ENCODE results near the gene AKAP6. TPM values are rescaled to one million over a fixed set of nuclear protein-coding genes. Genes with fewer than 3 reads are reported as not detected.

The AKAP6 gene
- total and polyA plus RNA-seq, 4 donors: 0.42 to 3.2 (median 1.7) TPM

- WGBS: 90% methylated on average over 1 of the region's 1 CpG
- no peak for DNase-seq (ENCODE audit: low spot score)
- Histone ChIP-seq H3K4me3 (ENCODE audit: low read depth in 1 of 3, low read length in 3 of 3) (no peak overlapping the region), H3K9me3 (ENCODE audit: control insufficient read depth in 4 of 4, low read length in 3 of 4) (no peaks in the 10 kb centered on the region), H3K36me3 (ENCODE audit: control insufficient read depth in 4 of 4, insufficient read depth in 3 of 4, low read depth in 1 of 4, low read length in 3 of 4) (no peaks in the 10 kb centered on the region), H3K27ac (ENCODE audit: low read depth in 1 of 2, low read length in 2 of 2) (no peak overlapping the region), H3K9ac (ENCODE audit: low read depth in 1 of 2, low read length in 2 of 2) (no peak overlapping the region), H3K27me3 (ENCODE audit: control insufficient read depth in 4 of 4, insufficient read depth in 4 of 4, low read length in 3 of 4) (no peaks in the 10 kb centered on the region), H3K4me1 (ENCODE audit: control insufficient read depth in 4 of 4, insufficient read depth in 4 of 4, low read length in 3 of 4) (no peaks in the 10 kb centered on the region)
- TF ChIP-seq FOXA1 (IDR thresholded peaks at IDR 0.05): no peak
- TF ChIP-seq EGR1 (IDR thresholded peaks at IDR 0.05; ENCODE audit: low read depth in 2 of 2): no peak
- no peak for TF ChIP-seq RXRA (IDR thresholded peaks at IDR 0.05)
- no peak for TF ChIP-seq FOXA2 (IDR thresholded peaks at IDR 0.05)
- TF ChIP-seq TAF1 (conservative IDR thresholded peaks at IDR 0.05): no peak
- no peak for TF ChIP-seq ZBTB33 (IDR thresholded peaks at IDR 0.05)
- TF ChIP-seq NR2F2 (IDR thresholded peaks at IDR 0.05): no peak
- no peak for TF ChIP-seq YY1 (IDR thresholded peaks at IDR 0.05)
- TF ChIP-seq SP1 (IDR thresholded peaks at IDR 0.05): no peak
- no peak for TF ChIP-seq RAD21 (IDR thresholded peaks at IDR 0.05)
- TF ChIP-seq GABPA (IDR thresholded peaks at IDR 0.05 in 1 of 2, conservative IDR thresholded peaks at IDR 0.05 in 1 of 2): no peak
- no peak for TF ChIP-seq ATF3 (IDR thresholded peaks at IDR 0.05)
- no peak for TF ChIP-seq HNF4G (IDR thresholded peaks at IDR 0.05)
- TF ChIP-seq, protein P1, sequence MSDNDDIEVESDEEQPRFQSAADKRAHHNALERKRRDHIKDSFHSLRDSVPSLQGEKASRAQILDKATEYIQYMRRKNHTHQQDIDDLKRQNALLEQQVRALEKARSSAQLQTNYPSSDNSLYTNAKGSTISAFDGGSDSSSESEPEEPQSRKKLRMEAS (IDR thresholded peaks at IDR 0.05): no peak
- TF ChIP-seq JUND (IDR thresholded peaks at IDR 0.05): no peak
- TF ChIP-seq, protein P2, sequence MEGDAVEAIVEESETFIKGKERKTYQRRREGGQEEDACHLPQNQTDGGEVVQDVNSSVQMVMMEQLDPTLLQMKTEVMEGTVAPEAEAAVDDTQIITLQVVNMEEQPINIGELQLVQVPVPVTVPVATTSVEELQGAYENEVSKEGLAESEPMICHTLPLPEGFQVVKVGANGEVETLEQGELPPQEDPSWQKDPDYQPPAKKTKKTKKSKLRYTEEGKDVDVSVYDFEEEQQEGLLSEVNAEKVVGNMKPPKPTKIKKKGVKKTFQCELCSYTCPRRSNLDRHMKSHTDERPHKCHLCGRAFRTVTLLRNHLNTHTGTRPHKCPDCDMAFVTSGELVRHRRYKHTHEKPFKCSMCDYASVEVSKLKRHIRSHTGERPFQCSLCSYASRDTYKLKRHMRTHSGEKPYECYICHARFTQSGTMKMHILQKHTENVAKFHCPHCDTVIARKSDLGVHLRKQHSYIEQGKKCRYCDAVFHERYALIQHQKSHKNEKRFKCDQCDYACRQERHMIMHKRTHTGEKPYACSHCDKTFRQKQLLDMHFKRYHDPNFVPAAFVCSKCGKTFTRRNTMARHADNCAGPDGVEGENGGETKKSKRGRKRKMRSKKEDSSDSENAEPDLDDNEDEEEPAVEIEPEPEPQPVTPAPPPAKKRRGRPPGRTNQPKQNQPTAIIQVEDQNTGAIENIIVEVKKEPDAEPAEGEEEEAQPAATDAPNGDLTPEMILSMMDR (IDR thresholded peaks at IDR 0.05; ENCODE audit: low read depth, low read length, missing input control): no peak
- TF ChIP-seq HNF4A (conservative IDR thresholded peaks at IDR 0.05): no peak
These were observed 50.3 kb downstream of the AKAP6 start for GRCh38 chr14:32379447-32379846.

DNA sequence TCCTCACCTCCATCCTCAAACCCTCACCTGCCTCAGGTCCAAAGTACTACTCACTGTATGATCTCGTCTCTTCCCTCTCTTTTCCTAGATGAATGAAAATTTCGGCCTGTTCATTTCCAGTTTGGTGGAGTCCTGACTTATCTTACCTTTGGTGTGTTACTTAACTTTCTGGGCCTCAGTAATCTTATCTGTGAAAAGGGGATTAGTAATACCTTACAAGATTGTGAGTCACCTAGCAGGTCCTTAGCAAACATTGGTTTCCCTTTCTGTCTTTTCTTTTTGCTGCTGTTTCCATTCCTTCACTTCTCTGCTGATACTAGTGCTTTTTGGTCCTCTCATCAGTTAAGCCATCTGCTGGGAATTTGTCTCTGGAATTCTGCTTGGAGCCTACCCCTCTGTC, 52.8 kb downstream of the AKAP6 start:
- no peaks in the 10 kb centered on the region for H3K9me3 ChIP-seq (ENCODE audit: control insufficient read depth in 4 of 4, low read length in 3 of 4)
- H3K27ac ChIP-seq (ENCODE audit: low read depth in 1 of 2, low read length in 2 of 2): no peak overlapping the region
- no peak overlapping the region for H3K9ac ChIP-seq (ENCODE audit: low read depth in 1 of 2, low read length in 2 of 2)
- DNase-seq (ENCODE audit: low spot score): no peak
- H3K27me3 ChIP-seq (ENCODE audit: control insufficient read depth in 4 of 4, insufficient read depth in 4 of 4, low read length in 3 of 4): no peaks in the 10 kb centered on the region
- WGBS: 89% methylated on average over 2 of the region's 2 CpGs
- no peaks in the 10 kb centered on the region for H3K4me1 ChIP-seq (ENCODE audit: control insufficient read depth in 4 of 4, insufficient read depth in 4 of 4, low read length in 3 of 4)
- H3K4me3 ChIP-seq (ENCODE audit: low read depth in 1 of 3, low read length in 3 of 3): no peak overlapping the region
- H3K36me3 ChIP-seq (ENCODE audit: control insufficient read depth in 4 of 4, insufficient read depth in 3 of 4, low read depth in 1 of 4, low read length in 3 of 4): no peaks in the 10 kb centered on the region
- TF ChIP-seq, protein P2 (IDR thresholded peaks at IDR 0.05; ENCODE audit: low read depth, low read length, missing input control): no peak
- TF ChIP-seq, protein P1 (IDR thresholded peaks at IDR 0.05): no peak
- no peak for TF ChIP-seq GABPA (IDR thresholded peaks at IDR 0.05 in 1 of 2, conservative IDR thresholded peaks at IDR 0.05 in 1 of 2)
- no peak for TF ChIP-seq EGR1 (IDR thresholded peaks at IDR 0.05; ENCODE audit: low read depth in 2 of 2)
- TF ChIP-seq RAD21 (IDR thresholded peaks at IDR 0.05): no peak
- TF ChIP-seq TAF1 (conservative IDR thresholded peaks at IDR 0.05): no peak
- no peak for TF ChIP-seq HNF4A (conservative IDR thresholded peaks at IDR 0.05)
- TF ChIP-seq NR2F2 (IDR thresholded peaks at IDR 0.05): no peak
- TF ChIP-seq, protein P3, sequence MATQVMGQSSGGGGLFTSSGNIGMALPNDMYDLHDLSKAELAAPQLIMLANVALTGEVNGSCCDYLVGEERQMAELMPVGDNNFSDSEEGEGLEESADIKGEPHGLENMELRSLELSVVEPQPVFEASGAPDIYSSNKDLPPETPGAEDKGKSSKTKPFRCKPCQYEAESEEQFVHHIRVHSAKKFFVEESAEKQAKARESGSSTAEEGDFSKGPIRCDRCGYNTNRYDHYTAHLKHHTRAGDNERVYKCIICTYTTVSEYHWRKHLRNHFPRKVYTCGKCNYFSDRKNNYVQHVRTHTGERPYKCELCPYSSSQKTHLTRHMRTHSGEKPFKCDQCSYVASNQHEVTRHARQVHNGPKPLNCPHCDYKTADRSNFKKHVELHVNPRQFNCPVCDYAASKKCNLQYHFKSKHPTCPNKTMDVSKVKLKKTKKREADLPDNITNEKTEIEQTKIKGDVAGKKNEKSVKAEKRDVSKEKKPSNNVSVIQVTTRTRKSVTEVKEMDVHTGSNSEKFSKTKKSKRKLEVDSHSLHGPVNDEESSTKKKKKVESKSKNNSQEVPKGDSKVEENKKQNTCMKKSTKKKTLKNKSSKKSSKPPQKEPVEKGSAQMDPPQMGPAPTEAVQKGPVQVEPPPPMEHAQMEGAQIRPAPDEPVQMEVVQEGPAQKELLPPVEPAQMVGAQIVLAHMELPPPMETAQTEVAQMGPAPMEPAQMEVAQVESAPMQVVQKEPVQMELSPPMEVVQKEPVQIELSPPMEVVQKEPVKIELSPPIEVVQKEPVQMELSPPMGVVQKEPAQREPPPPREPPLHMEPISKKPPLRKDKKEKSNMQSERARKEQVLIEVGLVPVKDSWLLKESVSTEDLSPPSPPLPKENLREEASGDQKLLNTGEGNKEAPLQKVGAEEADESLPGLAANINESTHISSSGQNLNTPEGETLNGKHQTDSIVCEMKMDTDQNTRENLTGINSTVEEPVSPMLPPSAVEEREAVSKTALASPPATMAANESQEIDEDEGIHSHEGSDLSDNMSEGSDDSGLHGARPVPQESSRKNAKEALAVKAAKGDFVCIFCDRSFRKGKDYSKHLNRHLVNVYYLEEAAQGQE (IDR thresholded peaks at IDR 0.05): no peak
- no peak for TF ChIP-seq HNF4G (IDR thresholded peaks at IDR 0.05)
- TF ChIP-seq RXRA (IDR thresholded peaks at IDR 0.05): no peak
- TF ChIP-seq SP1 (IDR thresholded peaks at IDR 0.05): no peak
- TF ChIP-seq FOXA2 (IDR thresholded peaks at IDR 0.05): no peak
- TF ChIP-seq ATF3 (IDR thresholded peaks at IDR 0.05): no peak
- no peak for TF ChIP-seq JUND (IDR thresholded peaks at IDR 0.05)
- no peak for TF ChIP-seq FOXA1 (IDR thresholded peaks at IDR 0.05)
- TF ChIP-seq ZBTB33 (IDR thresholded peaks at IDR 0.05): no peak
